GM18909 (cell line): ENCODE results near the gene BAG1.

Experiments used
- ATAC-seq: cut with Tn5 transposase; IDR thresholded peaks from one replicate; pipeline ENCODE4 v1.9.1; 2021; ENCODE audit warnings: mild to moderate bottlenecking; ENCODE audit not compliant: unreplicated experiment, poor library complexity

The BAG1 gene

DNA sequence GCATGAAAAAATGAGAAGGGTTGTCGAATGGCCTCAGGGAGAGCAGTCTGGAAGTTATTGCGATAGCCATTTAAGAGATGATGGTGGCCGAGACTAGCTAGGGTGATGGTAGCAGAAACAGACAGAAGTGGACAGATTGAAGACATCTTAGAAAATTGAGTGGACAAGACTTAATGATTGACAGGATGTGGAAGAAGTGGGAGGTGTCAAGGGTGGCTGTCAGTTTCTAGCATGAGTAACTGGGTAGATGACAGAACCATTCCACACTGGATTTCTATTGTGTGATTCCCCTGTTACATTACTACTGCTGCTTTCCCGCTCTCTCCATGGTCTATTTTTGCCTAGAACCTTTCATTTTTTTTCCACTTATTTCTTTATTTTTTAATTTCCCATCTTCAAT is 13.0 kb upstream of the BAG1 start:
- ATAC-seq, result no peak

DNA sequence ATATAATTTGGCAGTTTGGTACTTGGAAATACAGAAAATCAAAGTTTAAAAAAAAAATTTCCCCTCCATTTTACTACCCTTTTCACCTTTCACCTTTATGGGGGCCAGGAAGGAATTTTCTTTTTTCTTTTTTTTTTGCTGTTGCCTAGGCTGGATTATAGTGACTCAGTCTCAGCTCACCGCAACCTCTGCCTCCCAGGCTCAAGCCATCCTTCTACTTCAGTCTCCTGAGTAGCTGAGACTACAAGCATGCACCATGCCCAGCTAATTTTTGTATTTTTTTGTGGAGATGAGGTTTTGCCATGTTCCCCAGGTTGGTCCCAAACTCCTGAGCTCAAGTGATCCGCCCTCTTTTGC is 9.4 kb upstream of the BAG1 start:
- no peak for ATAC-seq

DNA sequence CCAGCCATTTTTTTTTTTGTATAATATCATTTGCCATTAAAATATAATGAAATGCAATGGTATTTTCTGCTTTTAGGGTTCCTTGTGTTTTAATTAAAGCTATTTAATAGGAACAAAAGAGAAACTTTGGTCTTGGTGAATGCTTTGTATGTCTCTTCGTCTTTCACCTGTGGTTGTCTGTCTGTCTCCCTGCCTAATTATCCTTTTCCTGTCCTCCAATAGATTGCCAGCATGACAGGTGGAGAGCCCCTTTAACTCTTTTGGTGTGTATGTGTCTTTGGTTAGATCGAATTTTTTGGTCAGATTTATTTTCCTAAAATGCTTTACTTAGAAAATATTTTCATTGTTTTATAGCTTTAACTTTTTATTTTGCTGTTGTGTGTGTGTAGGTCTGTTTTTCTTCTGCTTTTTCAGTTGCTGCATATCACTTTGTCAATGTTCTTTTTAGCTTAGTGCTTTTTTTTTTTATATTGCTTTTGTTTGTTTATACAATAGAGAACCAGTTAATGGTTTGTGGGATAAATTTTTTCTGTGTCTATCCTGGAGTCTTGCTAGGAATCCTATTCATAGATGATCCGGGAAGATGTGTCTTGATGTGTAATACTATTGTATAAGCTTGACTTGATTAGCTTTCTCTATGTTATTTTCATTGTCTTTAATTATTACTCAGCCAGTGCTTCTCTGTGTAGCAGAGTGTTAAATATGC is 8.9 kb upstream of the BAG1 start:
- ATAC-seq, result no peak

- no peak for ATAC-seq
These were observed 7.6 kb upstream of the BAG1 start for GRCh38 chr9:33272061-33272460.

GRCh38 chr9:33270146-33270545 is 5.6 kb upstream of the BAG1 start:
- ATAC-seq, result no peak

DNA sequence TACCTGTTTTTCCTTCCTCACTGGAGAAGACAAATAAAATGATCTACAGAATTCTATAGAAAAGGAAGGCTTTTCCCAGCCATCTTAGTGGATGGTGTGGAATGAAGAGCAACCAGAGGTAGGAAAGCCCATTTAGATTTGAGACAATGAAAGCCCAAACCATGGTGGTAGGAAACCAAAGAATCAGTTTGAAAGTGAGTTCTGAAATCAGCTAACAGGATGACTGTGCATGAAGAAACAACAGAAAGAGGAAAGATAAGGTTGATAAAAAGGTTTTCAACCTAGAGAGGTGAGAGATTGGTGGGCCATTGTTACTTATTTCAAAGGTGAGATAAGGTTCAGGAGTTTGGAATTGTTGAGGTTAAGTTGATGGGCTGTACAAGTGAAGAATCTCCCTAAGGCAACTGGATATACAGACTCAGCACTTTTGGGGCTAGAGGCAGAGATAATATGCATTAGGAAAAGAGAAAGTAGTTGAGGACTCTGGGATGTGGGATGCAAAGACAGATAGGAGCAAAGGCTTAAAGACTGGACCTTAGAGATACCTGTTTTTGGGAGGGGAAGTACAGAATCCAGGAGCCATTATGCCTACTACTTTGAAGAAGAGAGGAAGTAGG is 2.8 kb upstream of the BAG1 start:
- no peak for ATAC-seq

- no peak for ATAC-seq
These were observed 830 bp upstream of the BAG1 start for GRCh38 chr9:33265211-33265865.

DNA sequence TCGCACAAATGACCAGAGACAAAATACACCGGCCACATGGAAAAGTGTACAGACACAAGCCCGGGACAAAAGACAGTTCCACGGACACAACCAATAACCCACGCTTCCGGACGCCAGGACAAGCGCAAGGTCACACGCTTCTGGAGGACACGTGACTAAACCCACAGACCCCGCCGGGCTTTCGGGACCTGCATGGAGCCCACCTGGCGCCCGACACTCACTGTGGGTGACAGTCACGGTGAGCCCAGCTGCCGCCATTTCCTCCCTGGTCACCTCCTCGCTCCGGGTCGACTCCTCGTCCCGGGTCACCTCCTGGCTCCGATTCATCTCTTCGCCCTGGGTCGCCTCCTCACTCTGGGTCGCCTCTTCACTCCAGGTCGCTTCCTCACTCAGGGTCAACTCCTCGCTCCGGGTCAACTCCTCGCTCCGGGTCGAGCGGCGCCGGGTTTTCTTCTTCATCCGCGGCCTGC is 470 bp downstream of the BAG1 start:
- ATAC-seq, result peak; percentile 31

- ATAC-seq, result no peak
These were observed 1.1 kb downstream of the BAG1 start for GRCh38 chr9:33263131-33264002.

GRCh38 chr9:33260372-33260771 is 4.1 kb downstream of the BAG1 start:
- no peak for ATAC-seq

DNA sequence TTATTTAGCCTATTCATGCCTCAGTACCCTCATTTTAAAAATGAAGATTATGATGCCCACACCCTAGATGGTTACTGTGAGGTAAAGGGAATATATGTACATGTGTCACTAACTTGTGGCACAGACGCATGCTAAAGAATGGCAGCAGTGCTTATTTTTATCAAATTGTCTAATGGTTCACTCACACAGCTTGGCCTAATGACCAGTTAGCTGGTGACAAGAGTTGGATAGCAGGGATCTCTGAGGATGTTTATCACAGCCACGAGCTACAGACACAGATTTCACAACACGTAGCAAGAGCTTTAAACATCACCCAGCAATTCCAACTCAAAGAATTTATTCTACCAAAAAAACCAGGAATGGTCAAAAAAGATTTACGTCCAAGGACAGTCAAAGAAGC is 7.2 kb downstream of the BAG1 start:
- no peak for ATAC-seq

DNA sequence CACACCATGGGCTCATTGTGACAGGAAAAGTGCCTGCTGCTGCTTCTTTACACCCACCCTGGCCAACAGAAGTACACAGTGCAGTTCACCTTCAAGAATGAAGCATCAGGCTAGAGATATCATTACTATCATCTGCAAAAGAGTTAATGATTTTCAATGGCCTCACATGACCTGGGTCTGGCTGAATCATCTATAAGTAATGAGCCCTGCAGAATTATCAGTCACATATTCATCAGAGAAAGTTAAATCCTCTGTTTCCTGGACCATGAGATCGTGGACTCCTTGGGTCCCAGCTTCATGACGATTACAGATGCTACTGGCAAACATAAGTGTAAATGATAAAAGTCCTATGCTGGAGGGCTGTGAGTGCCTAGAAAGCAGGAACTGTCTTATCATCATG is 8.3 kb downstream of the BAG1 start:
- no peak for ATAC-seq

GRCh38 chr9:33255471-33255870 is 9.0 kb downstream of the BAG1 start:
- no peak for ATAC-seq

- no peak for ATAC-seq
These were observed 9.5 kb downstream of the BAG1 start for GRCh38 chr9:33255014-33255413.

DNA sequence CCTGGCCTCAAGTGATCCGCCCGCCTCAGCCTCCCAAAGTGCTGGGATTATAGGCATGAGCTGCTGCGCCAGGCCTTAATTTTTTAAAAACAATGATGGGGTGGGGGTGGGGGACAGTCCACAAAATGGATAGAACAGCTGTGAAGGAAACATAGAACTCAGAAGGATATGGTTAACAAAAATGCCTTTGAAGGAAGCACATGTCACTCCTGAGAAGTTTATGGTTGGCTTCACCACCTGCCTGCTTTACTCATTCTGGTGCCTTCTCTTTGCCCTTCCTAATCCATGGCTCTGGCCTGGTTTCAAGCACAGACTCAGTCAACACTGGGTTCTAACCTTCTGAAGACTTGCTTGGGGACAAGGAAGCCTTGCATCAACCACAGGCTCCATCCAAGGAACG is 10.3 kb downstream of the BAG1 start:
- ATAC-seq, result no peak

GRCh38 chr9:33250458-33250995 is 14.0 kb downstream of the BAG1 start:
- ATAC-seq, result no peak

- no peak for ATAC-seq
These were observed 14.5 kb downstream of the BAG1 start for GRCh38 chr9:33249983-33250382.

GRCh38 chr9:33249087-33249658 is 15.3 kb downstream of the BAG1 start:
- ATAC-seq, result peak; percentile 66

DNA sequence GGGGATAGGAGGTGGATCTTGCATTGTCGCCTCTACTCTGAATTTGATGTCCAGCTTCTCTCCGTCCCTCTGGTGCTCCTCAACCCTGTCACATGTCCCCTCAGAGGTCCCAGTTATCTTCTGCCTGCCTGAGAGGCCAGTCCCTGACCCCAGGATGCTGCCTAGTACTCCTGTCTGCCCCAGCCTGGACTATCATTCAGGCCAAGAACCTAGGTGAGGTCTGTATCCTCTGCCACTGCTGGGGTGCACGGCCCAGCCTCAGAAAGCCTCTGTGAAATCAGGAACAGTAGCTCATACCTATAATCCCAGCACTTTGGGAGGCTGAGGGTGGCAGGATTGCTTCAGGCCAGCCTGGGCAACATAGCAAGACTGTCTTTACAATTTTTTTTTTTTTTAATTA is 15.9 kb downstream of the BAG1 start:
- peak; percentile 4 for ATAC-seq

DNA sequence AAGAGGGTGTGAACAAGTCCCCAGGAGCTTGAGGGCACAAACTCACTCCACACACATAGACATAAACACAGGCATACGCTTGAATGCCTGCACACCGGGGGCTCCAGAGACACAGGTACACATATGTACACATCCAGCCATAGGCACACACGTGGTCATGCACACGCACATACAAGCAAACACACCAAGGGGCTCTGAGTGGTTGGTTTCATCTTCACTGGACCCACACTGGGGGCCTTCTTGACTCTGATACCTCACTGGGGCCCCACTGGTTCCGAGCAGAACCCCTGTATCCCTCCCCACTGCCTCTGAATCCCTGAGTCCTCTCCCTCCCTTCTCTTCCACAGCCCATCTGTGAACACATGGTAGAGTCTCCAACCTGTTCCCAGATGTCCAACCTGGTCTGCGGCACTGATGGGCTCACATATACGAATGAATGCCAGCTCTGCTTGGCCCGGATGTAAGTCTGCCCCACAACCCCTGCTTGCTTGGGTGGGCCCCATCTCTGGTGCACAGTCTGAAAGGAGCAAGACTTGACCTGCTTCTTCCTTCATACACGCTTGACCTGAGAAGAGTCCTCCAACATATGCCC is 18.1 kb downstream of the BAG1 start:
- ATAC-seq, result no peak
